Panc1 (cell line): ENCODE results near the gene SEPTIN5.

Experiments used
- POLR2AphosphoS5 ChIP-seq: IDR thresholded peaks from 2 replicates; pipeline ENCODE4 v1.6.1; 2012; ENCODE audit warnings: mild to moderate bottlenecking, low read depth, low read length, moderate library complexity
- TCF7L2 ChIP-seq: IDR thresholded peaks from 2 replicates; pipeline ENCODE4 v1.6.1; 2011; ENCODE audit warnings: mild to moderate bottlenecking, low read depth, low read length, inconsistent platforms
- TF ChIP-seq, protein P1 (sequence below): fragments of 450-650 bp; IDR thresholded peaks from 2 replicates; pipeline ENCODE4 v1.5.1; 2017; ENCODE audit warnings: mild to moderate bottlenecking
- TF ChIP-seq, protein P2 (sequence below), 2 experiments: IDR thresholded peaks; 2 replicates each; pipeline ENCODE4 v1.6.1; 2011 to 2012; ENCODE audit warnings: low read depth in 2 of 2, control low read depth in 1 of 2, low read length in 1 of 2, mild to moderate bottlenecking in 1 of 2, moderate library complexity in 1 of 2; ENCODE audit not compliant: insufficient read depth in 1 of 2

DNA sequence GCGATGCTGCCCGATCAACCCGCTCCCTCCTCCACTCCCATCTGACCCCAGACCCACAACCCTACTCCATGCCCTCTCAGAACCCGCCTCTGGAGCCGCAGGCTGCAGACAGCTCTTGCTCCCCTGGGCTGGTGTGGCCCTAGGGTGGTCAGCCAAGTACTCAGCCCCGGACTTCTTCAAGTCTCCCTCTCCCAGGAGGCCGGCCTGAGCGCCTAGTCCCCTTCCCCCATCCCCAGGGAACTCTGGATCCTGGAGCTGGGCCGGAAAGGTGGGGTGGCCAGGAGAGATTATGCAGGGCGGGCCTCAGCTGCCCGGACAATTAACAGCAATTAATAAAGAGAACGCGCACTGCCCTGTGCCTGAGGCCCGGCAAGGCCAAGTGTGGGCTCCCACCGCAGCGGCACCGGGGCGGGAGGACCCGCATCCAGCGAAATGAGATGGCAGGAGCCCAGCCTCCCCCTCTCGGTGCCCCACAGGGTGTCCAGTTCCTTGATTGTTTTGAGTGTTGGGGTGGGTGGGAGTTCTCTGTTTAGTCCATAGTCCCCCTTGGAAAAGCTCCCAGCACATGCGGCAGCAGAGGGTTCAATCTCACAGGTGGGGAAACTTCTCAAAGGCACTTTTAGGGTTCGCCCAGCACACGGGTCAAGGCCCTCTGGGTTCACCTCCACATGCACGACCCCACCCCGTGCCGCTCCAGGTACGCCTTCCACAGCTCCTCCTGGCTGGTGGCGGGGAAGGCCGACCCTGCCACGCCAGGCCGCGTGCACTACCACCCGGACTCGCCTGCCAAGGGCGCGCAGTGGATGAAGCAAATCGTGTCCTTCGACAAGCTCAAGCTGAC, 49.4 kb downstream of the SEPTIN5 start:
- TF ChIP-seq, protein P1, sequence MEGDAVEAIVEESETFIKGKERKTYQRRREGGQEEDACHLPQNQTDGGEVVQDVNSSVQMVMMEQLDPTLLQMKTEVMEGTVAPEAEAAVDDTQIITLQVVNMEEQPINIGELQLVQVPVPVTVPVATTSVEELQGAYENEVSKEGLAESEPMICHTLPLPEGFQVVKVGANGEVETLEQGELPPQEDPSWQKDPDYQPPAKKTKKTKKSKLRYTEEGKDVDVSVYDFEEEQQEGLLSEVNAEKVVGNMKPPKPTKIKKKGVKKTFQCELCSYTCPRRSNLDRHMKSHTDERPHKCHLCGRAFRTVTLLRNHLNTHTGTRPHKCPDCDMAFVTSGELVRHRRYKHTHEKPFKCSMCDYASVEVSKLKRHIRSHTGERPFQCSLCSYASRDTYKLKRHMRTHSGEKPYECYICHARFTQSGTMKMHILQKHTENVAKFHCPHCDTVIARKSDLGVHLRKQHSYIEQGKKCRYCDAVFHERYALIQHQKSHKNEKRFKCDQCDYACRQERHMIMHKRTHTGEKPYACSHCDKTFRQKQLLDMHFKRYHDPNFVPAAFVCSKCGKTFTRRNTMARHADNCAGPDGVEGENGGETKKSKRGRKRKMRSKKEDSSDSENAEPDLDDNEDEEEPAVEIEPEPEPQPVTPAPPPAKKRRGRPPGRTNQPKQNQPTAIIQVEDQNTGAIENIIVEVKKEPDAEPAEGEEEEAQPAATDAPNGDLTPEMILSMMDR: no peak
- TF ChIP-seq TCF7L2 (no peak), POLR2AphosphoS5 (no peak)
- TF ChIP-seq, protein P2, sequence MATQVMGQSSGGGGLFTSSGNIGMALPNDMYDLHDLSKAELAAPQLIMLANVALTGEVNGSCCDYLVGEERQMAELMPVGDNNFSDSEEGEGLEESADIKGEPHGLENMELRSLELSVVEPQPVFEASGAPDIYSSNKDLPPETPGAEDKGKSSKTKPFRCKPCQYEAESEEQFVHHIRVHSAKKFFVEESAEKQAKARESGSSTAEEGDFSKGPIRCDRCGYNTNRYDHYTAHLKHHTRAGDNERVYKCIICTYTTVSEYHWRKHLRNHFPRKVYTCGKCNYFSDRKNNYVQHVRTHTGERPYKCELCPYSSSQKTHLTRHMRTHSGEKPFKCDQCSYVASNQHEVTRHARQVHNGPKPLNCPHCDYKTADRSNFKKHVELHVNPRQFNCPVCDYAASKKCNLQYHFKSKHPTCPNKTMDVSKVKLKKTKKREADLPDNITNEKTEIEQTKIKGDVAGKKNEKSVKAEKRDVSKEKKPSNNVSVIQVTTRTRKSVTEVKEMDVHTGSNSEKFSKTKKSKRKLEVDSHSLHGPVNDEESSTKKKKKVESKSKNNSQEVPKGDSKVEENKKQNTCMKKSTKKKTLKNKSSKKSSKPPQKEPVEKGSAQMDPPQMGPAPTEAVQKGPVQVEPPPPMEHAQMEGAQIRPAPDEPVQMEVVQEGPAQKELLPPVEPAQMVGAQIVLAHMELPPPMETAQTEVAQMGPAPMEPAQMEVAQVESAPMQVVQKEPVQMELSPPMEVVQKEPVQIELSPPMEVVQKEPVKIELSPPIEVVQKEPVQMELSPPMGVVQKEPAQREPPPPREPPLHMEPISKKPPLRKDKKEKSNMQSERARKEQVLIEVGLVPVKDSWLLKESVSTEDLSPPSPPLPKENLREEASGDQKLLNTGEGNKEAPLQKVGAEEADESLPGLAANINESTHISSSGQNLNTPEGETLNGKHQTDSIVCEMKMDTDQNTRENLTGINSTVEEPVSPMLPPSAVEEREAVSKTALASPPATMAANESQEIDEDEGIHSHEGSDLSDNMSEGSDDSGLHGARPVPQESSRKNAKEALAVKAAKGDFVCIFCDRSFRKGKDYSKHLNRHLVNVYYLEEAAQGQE (IDR thresholded peaks at IDR 0.05; ENCODE audit: insufficient read depth in 1 of 2, low read depth in 2 of 2, low read length in 1 of 2): no peak
